ENCODE measurements around the gene ACR. TPM values are rescaled to one million over a fixed set of nuclear protein-coding genes. Genes with fewer than 3 reads are reported as not detected.

The ACR gene
- total and polyA plus RNA-seq, 2 of the 13 experiments (the other 11 are each of a cell fraction or from before 2014, with no cell fraction given): 0.15 TPM; not detected in 1

DNA sequence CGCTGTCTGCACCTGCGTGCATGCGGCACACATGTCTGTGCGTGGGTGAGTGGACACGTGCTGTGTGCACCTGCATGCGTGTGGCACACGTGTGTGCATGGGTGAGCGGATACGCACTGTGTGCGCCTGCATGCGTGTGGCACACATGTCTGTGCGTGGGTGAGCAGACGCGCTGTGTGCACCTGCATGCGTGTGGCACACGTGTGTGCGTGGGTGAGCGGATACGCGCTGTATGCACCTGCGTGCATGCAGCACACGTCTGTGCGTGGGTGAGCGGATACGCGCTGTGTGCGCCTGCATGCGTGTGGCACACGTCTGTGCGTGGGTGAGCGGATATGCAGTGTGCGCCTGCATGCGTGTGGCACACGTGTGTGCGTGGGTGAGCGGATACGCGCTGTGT is 27.1 kb upstream of the ACR start (continued):
- TF ChIP-seq IKZF4 (CRISPR knock-in tag; IDR thresholded peaks at IDR 0.05; ENCODE audit: borderline replicate concordance, low read depth, not compliant biosample characterization) (no peak), CBFB (CRISPR knock-in tag; IDR thresholded peaks at IDR 0.05) (no peak), ZNF33A (CRISPR knock-in tag; IDR thresholded peaks at IDR 0.05; ENCODE audit: borderline replicate concordance) (no peak), SETDB1 (CRISPR knock-in tag; IDR thresholded peaks at IDR 0.05; ENCODE audit: borderline replicate concordance) (no peak), NFE2L1 (CRISPR knock-in tag; IDR thresholded peaks at IDR 0.05; ENCODE audit: borderline replicate concordance) (no peak), DNMT3B (CRISPR knock-in tag; conservative IDR thresholded peaks at IDR 0.05) (no peak), MTF2 (CRISPR knock-in tag; IDR thresholded peaks at IDR 0.05; ENCODE audit: borderline replicate concordance) (no peak), GTF2F1 (IDR thresholded peaks at IDR 0.05; ENCODE audit: low read length) (no peak), POLR2AphosphoS5 (IDR thresholded peaks at IDR 0.05; ENCODE audit: low read depth, low read length) (no peak), SYNCRIP (IDR thresholded peaks at IDR 0.05; ENCODE audit: insufficient read depth, low read depth, low read length) (no peak)
- TF ChIP-seq, protein P1, sequence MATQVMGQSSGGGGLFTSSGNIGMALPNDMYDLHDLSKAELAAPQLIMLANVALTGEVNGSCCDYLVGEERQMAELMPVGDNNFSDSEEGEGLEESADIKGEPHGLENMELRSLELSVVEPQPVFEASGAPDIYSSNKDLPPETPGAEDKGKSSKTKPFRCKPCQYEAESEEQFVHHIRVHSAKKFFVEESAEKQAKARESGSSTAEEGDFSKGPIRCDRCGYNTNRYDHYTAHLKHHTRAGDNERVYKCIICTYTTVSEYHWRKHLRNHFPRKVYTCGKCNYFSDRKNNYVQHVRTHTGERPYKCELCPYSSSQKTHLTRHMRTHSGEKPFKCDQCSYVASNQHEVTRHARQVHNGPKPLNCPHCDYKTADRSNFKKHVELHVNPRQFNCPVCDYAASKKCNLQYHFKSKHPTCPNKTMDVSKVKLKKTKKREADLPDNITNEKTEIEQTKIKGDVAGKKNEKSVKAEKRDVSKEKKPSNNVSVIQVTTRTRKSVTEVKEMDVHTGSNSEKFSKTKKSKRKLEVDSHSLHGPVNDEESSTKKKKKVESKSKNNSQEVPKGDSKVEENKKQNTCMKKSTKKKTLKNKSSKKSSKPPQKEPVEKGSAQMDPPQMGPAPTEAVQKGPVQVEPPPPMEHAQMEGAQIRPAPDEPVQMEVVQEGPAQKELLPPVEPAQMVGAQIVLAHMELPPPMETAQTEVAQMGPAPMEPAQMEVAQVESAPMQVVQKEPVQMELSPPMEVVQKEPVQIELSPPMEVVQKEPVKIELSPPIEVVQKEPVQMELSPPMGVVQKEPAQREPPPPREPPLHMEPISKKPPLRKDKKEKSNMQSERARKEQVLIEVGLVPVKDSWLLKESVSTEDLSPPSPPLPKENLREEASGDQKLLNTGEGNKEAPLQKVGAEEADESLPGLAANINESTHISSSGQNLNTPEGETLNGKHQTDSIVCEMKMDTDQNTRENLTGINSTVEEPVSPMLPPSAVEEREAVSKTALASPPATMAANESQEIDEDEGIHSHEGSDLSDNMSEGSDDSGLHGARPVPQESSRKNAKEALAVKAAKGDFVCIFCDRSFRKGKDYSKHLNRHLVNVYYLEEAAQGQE (IDR thresholded peaks at IDR 0.05; ENCODE audit: borderline replicate concordance in 1 of 2, low read depth in 1 of 2, low read length in 2 of 2): no peak
- TF ChIP-seq, protein P2, sequence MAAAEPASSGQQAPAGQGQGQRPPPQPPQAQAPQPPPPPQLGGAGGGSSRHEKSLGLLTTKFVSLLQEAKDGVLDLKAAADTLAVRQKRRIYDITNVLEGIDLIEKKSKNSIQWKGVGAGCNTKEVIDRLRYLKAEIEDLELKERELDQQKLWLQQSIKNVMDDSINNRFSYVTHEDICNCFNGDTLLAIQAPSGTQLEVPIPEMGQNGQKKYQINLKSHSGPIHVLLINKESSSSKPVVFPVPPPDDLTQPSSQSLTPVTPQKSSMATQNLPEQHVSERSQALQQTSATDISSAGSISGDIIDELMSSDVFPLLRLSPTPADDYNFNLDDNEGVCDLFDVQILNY (CRISPR knock-in tag; conservative IDR thresholded peaks at IDR 0.05): no peak

Measured in HepG2 (cell line).